Parathyroid adenoma (tissue), 2 donors: Measurements from ENCODE around the gene MND1.

Experiments
- H2AFZ ChIP-seq: fragments of 300-600 bp; sonication (generic); one replicate; pipeline ENCODE4 v1.7.0; 2017; ENCODE audit warnings: antibody characterized with exemption, mild to moderate bottlenecking
- H3K27ac ChIP-seq: fragments of 300-600 bp; sonication (generic); one replicate; pipeline ENCODE4 v1.7.0; 2017
- H3K27me3 ChIP-seq: fragments of 300-600 bp; sonication (generic); one replicate; pipeline ENCODE4 v1.7.0; 2017; ENCODE audit warnings: low read length; ENCODE audit not compliant: control insufficient read depth, insufficient read depth
- H3K36me3 ChIP-seq: fragments of 300-600 bp; sonication (generic); one replicate; pipeline ENCODE4 v1.7.0; 2017; ENCODE audit warnings: low read length; ENCODE audit not compliant: control insufficient read depth, insufficient read depth
- H3K4me1 ChIP-seq: fragments of 300-600 bp; sonication (generic); one replicate; pipeline ENCODE4 v1.7.0; 2017; ENCODE audit warnings: control low read depth
- H3K4me2 ChIP-seq: fragments of 300-600 bp; sonication (generic); one replicate; pipeline ENCODE4 v1.7.0; 2017; ENCODE audit warnings: low read length
- H3K4me3 ChIP-seq: fragments of 300-600 bp; sonication (generic); one replicate; pipeline ENCODE4 v1.7.0; 2017; ENCODE audit warnings: low read depth, low read length
- H3K79me2 ChIP-seq: fragments of 300-600 bp; sonication (generic); one replicate; pipeline ENCODE4 v1.7.0; 2017; ENCODE audit warnings: control low read depth
- H3K9ac ChIP-seq: fragments of 300-600 bp; sonication (generic); one replicate; pipeline ENCODE4 v1.7.0; 2017; ENCODE audit warnings: mild to moderate bottlenecking
- H3K9me3 ChIP-seq: fragments of 300-600 bp; sonication (generic); one replicate; pipeline ENCODE4 v1.7.0; 2017; ENCODE audit warnings: low read length; ENCODE audit not compliant: control insufficient read depth
- CTCF ChIP-seq: fragments of 300-600 bp; sonication (generic); IDR thresholded peaks from one replicate; pipeline ENCODE4 v1.7.0; 2017; ENCODE audit warnings: antibody characterized with exemption, mild to moderate bottlenecking
- donor health status: primary hyperparathyroidism.

MND1 gene

GRCh38 chr4:153387981-153388380, 43.5 kb downstream of the MND1 start:
- no peaks in the 10 kb centered on the region for H3K4me1 ChIP-seq
- no peaks in the 10 kb centered on the region for H3K9me3 ChIP-seq
- no peak for TF ChIP-seq CTCF
- no peak overlapping the region for H2AFZ ChIP-seq
- no peak overlapping the region for H3K4me3 ChIP-seq
- H3K36me3 ChIP-seq: no peaks in the 10 kb centered on the region
- no peak overlapping the region for H3K9ac ChIP-seq
- no peaks in the 10 kb centered on the region for H3K27me3 ChIP-seq
- H3K27ac ChIP-seq: no peak overlapping the region
- no peak overlapping the region for H3K4me2 ChIP-seq
- no peaks in the 10 kb centered on the region for H3K79me2 ChIP-seq

- no peak overlapping the region for H2AFZ ChIP-seq
- no peaks in the 10 kb centered on the region for H3K36me3 ChIP-seq
- H3K4me3 ChIP-seq: no peak overlapping the region
- H3K27ac ChIP-seq: no peak overlapping the region
- no peak for TF ChIP-seq CTCF
- no peak overlapping the region for H3K4me2 ChIP-seq
- no peak overlapping the region for H3K9ac ChIP-seq
- H3K27me3 ChIP-seq: no peaks in the 10 kb centered on the region
- no peaks in the 10 kb centered on the region for H3K4me1 ChIP-seq
- H3K9me3 ChIP-seq: no peaks in the 10 kb centered on the region
- H3K79me2 ChIP-seq: no peaks in the 10 kb centered on the region
Measured at GRCh38 chr4:153393397-153393796, 48.9 kb downstream of the MND1 start.

GRCh38 chr4:153394945-153395344, 50.5 kb downstream of the MND1 start:
- no peaks in the 10 kb centered on the region for H3K4me1 ChIP-seq
- no peak for TF ChIP-seq CTCF
- no peak overlapping the region for H3K9ac ChIP-seq
- no peaks in the 10 kb centered on the region for H3K36me3 ChIP-seq
- H3K27ac ChIP-seq: no peak overlapping the region
- H3K9me3 ChIP-seq: no peaks in the 10 kb centered on the region
- no peaks in the 10 kb centered on the region for H3K79me2 ChIP-seq
- no peaks in the 10 kb centered on the region for H3K27me3 ChIP-seq
- H3K4me3 ChIP-seq: no peak overlapping the region
- H3K4me2 ChIP-seq: no peak overlapping the region
- no peak overlapping the region for H2AFZ ChIP-seq

- H3K9ac ChIP-seq: no peak overlapping the region
- no peak overlapping the region for H3K27ac ChIP-seq
- no peaks in the 10 kb centered on the region for H3K27me3 ChIP-seq
- no peak overlapping the region for H3K4me3 ChIP-seq
- no peaks in the 10 kb centered on the region for H3K9me3 ChIP-seq
- no peak overlapping the region for H3K4me2 ChIP-seq
- no peaks in the 10 kb centered on the region for H3K79me2 ChIP-seq
- TF ChIP-seq CTCF: no peak
- no peaks in the 10 kb centered on the region for H3K36me3 ChIP-seq
- no peaks in the 10 kb centered on the region for H3K4me1 ChIP-seq
- H2AFZ ChIP-seq: no peak overlapping the region
Measured at GRCh38 chr4:153398713-153399112, 54.2 kb downstream of the MND1 start.

- Histone ChIP-seq H3K4me3 (no peak overlapping the region), H2AFZ (no peak overlapping the region), H3K9ac (no peak overlapping the region), H3K9me3 (no peaks in the 10 kb centered on the region), H3K27me3 (no peaks in the 10 kb centered on the region), H3K4me2 (no peak overlapping the region), H3K79me2 (no peaks in the 10 kb centered on the region), H3K27ac (no peak overlapping the region), H3K36me3 (no peaks in the 10 kb centered on the region), H3K4me1 (no peaks in the 10 kb centered on the region)
- no peak for TF ChIP-seq CTCF
Measured at GRCh38 chr4:153399358-153399757, 54.9 kb downstream of the MND1 start.
